ENCODE measurements around the gene ALKBH6. TPM values are rescaled to one million over a fixed set of nuclear protein-coding genes. Genes with fewer than 3 reads are reported as not detected.
A peak's percentile ranks its signal among the peaks of the same experiment; 100 is the strongest.
"Not testable (repeated sequence)": the region's sequence is repeated elsewhere in the genome, so short reads cannot be mapped to it uniquely, and the experiment has no call there.

The ALKBH6 gene
- polyA plus RNA-seq, 6 donors from 2014 or later = 13.7 to 28.9 (median 19.1) TPM

GRCh38 chr19:36046443-36047050, 32.5 kb upstream of the ALKBH6 start:
- no peak for ATAC-seq (ENCODE audit: low read depth in 2 of 2)
- Mint-ChIP-seq H3K36me3 (peaks cover 0 to 8% of the 10 kb centered on the region in 2 donors), H3K9me3 (no peaks in the 10 kb centered on the region), H3K27ac (no peak overlapping the region), H3K4me3 (no peak overlapping the region), H3K4me1 (peaks cover 0 to 11% (median 9%) of the 10 kb centered on the region in 3 donors), H3K27me3 (no peaks in the 10 kb centered on the region)
- DNase-seq = no peak

DNA sequence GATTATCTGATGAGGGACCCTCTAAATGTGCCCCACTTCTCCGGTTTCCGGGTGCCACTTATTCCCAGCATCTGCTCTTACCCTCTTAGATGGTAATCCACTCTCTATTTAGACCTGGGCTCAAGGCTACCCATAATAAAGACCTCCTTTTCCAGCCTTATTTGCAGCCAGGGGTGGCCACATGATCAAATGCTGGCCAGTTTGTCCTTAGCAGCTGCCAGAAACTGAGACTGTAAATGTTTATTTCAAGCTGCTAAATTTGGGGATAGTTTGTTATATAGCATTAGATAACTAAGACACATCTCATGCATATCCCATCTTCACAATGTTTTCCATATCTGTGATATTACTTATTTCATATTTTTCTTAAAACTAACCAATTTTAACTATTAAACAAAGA, 29.9 kb upstream of the ALKBH6 start:
- DNase-seq (no peak), ATAC-seq (ENCODE audit: low read depth in 2 of 2) (no peak)
- Mint-ChIP-seq H3K27me3 (no peaks in the 10 kb centered on the region), H3K9me3 (no peaks in the 10 kb centered on the region), H3K4me3 (no peak overlapping the region), H3K4me1 (peaks cover 0 to 4% (median 0%) of the 10 kb centered on the region in 3 donors), H3K36me3 (peaks cover 0 to 8% of the 10 kb centered on the region in 2 donors), H3K27ac (no peak overlapping the region)

GRCh38 chr19:36041831-36042230, 27.8 kb upstream of the ALKBH6 start:
- H3K27me3 Mint-ChIP-seq = no peaks in the 10 kb centered on the region
- DNase-seq (no peak), ATAC-seq (ENCODE audit: low read depth in 2 of 2) (no peak)
- peaks cover 0 to 8% of the 10 kb centered on the region in 2 donors for H3K36me3 Mint-ChIP-seq
- H3K27ac Mint-ChIP-seq = no peak overlapping the region
- H3K4me3 Mint-ChIP-seq = no peak overlapping the region
- peaks cover 3 to 11% (median 5%) of the 10 kb centered on the region in 3 donors for H3K4me1 Mint-ChIP-seq
- no peaks in the 10 kb centered on the region for H3K9me3 Mint-ChIP-seq

DNA sequence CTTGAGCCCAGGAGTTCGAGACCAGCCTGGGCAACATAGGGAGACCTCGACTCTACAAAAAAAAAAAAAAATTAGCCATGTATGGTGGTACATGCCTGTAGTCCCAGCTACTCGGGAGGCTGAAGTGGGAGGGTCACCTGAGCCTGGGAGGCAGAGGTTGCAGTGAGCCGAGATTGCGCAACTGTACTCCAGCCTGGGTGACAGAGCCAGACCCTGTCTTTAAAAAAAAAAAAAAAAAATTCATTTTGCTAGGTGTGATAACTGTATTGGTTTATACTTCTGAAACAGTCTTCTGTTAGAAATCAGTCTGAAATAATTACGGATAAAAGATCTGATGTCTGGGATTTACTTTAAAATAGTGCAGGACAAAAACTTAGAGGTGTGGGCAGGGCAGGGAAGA, 27.1 kb upstream of the ALKBH6 start:
- not testable (repeated sequence) for DNase-seq; H3K4me3 Mint-ChIP-seq; H3K9me3 Mint-ChIP-seq; H3K27ac Mint-ChIP-seq; H3K27me3 Mint-ChIP-seq; H3K36me3 Mint-ChIP-seq; ATAC-seq (ENCODE audit: low read depth in 2 of 2)
- peaks cover 3 to 12% (median 5%) of the 10 kb centered on the region in 3 donors for H3K4me1 Mint-ChIP-seq

- ATAC-seq (ENCODE audit: low read depth in 2 of 2) = no peak
- peaks cover 0 to 2% of the 10 kb centered on the region in 2 donors for H3K36me3 Mint-ChIP-seq
- H3K27ac Mint-ChIP-seq = no peak overlapping the region
Measured at GRCh38 chr19:36040495-36040894, 26.5 kb upstream of the ALKBH6 start.

GRCh38 chr19:36032251-36033104, 18.5 kb upstream of the ALKBH6 start, which contains the start of gene CLIP3:
TSS of gene CLIP3 (minus strand) at chr19:36032873. CDS start at chr19:36032357, 516 bp downstream.
- H3K4me1 Mint-ChIP-seq = peaks cover 12 to 30% (median 20%) of the 10 kb centered on the region in 3 donors
- peaks cover 0 to 17% (median 15%) of the 10 kb centered on the region in 3 donors for H3K27me3 Mint-ChIP-seq
- H3K4me3 Mint-ChIP-seq = peak within 1 kb of the TSS in 6 of 8 donors; percentile 27 to 73 (median 60)
- peak within 1 kb of the TSS in 2 of 6 donors; percentile 38 to 71 for H3K27ac Mint-ChIP-seq
- H3K9me3 Mint-ChIP-seq = peaks cover 0 to 3% (median 0%) of the 10 kb centered on the region in 7 donors
- H3K36me3 Mint-ChIP-seq = peaks cover 0 to 30% of the 10 kb centered on the region in 2 donors
- DNase-seq = no peak
- no peak for ATAC-seq (ENCODE audit: low read depth in 2 of 2)

More at GRCh38 chr19:36040495-36040894, 26.5 kb upstream of the ALKBH6 start:
- no peaks in the 10 kb centered on the region for H3K9me3 Mint-ChIP-seq
- DNase-seq = no peak
- no peak overlapping the region for H3K4me3 Mint-ChIP-seq
- H3K4me1 Mint-ChIP-seq = peaks cover 6 to 12% (median 10%) of the 10 kb centered on the region in 3 donors
- H3K27me3 Mint-ChIP-seq = no peaks in the 10 kb centered on the region

DNA sequence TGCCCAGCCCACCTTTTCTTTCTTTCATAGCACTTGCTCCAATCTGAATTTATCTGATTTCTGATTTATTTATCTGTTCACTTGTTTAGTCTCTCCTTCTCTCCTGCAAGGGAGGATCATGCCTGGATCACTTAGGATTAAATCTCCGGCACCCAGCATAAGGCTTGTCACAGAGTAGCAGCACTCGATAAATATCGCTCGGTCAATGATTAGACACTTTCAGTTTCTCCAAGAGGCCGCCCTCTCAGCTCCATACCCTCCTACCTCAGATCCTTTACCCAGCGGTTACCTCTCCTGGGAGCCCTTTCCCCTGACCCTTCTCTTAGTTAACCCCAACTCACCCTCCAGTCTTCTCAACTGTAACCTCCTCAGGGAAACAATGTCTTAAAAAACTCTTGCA, 17.3 kb upstream of the ALKBH6 start:
- H3K36me3 Mint-ChIP-seq = peaks cover 0 to 30% of the 10 kb centered on the region in 2 donors
- no peak for DNase-seq
- H3K4me3 Mint-ChIP-seq = no peak overlapping the region
- peaks cover 0 to 17% (median 15%) of the 10 kb centered on the region in 3 donors for H3K27me3 Mint-ChIP-seq
- H3K4me1 Mint-ChIP-seq = peaks cover 5 to 25% (median 18%) of the 10 kb centered on the region in 3 donors
- H3K27ac Mint-ChIP-seq = peak overlapping the region in 1 of 6 donors; percentile 38
- H3K9me3 Mint-ChIP-seq = peaks cover 0 to 3% (median 0%) of the 10 kb centered on the region in 7 donors
- no peak for ATAC-seq (ENCODE audit: low read depth in 2 of 2)

GRCh38 chr19:36030264-36031148, 16.5 kb upstream of the ALKBH6 start:
- H3K27ac Mint-ChIP-seq = peak overlapping the region in 2 of 6 donors; percentile 16 to 79
- peak overlapping the region in 1 of 8 donors; percentile 13 for H3K4me3 Mint-ChIP-seq
- peaks cover 0 to 3% (median 0%) of the 10 kb centered on the region in 7 donors for H3K9me3 Mint-ChIP-seq
- H3K27me3 Mint-ChIP-seq = peaks cover 0 to 17% (median 15%) of the 10 kb centered on the region in 3 donors
- ATAC-seq (ENCODE audit: low read depth in 2 of 2) = no peak
- DNase-seq = no peak
- H3K36me3 Mint-ChIP-seq = peaks cover 0 to 30% of the 10 kb centered on the region in 2 donors
- H3K4me1 Mint-ChIP-seq = peaks cover 5 to 20% (median 14%) of the 10 kb centered on the region in 3 donors

DNA sequence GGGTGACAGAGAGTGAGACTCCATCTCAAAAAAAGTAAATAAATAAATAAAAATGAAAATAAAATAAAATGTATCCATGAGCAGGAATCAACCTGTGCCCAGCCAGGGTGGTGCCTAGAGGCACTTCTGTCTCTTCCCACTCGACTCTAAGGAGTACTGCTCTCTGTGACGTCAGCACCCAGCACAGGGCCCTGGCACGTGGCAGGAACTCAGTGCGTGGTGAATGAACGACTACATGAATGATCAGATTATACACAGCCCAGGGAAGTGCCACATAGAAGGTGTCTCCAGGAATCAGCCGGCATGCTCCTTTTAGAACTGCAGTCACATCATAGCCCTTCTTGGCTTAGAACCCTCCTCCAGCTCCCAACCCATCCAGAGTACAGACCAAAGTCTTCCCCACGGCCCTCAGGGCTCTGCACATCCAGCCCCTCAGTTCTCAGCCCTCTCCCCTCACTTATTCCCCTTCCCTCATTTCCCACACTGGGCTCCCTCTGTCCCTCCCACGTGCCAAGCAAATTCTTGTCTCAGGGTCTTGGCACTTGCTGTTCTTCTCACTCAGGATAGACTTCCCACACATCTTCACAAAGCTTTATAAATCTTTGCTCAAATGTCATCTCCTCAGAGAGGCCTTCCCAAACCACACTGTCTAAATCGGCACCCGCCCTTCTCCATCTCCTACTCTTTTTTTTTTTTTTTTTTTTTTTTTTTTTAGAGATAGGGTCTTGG, 14.5 kb upstream of the ALKBH6 start:
- H3K4me1 Mint-ChIP-seq = peaks cover under 1 to 15% (median 6%) of the 10 kb centered on the region in 3 donors
- DNase-seq (no peak), ATAC-seq (ENCODE audit: low read depth in 2 of 2) (no peak)
- H3K9me3 Mint-ChIP-seq = no peaks in the 10 kb centered on the region
- peak overlapping the region in 1 of 6 donors; percentile 76 for H3K27ac Mint-ChIP-seq
- H3K4me3 Mint-ChIP-seq = no peak overlapping the region
- H3K27me3 Mint-ChIP-seq = peaks cover 0 to 9% (median 8%) of the 10 kb centered on the region in 3 donors
- peaks cover under 1 to 19% of the 10 kb centered on the region in 2 donors for H3K36me3 Mint-ChIP-seq

- H3K4me1 Mint-ChIP-seq = peaks cover 0 to 7% (median 3%) of the 10 kb centered on the region in 3 donors
- no peaks in the 10 kb centered on the region for H3K9me3 Mint-ChIP-seq
- H3K27me3 Mint-ChIP-seq = peaks cover 0 to 6% (median 5%) of the 10 kb centered on the region in 3 donors
- H3K4me3 Mint-ChIP-seq = no peak overlapping the region
- ATAC-seq (ENCODE audit: low read depth in 2 of 2) (no peak), DNase-seq (no peak)
- H3K27ac Mint-ChIP-seq = no peak overlapping the region
- peaks cover 5 to 26% of the 10 kb centered on the region in 2 donors for H3K36me3 Mint-ChIP-seq
Measured at GRCh38 chr19:36027696-36028095, 13.7 kb upstream of the ALKBH6 start.

- H3K4me1 Mint-ChIP-seq = peaks cover 0 to under 1% (median 0%) of the 10 kb centered on the region in 3 donors
- no peaks in the 10 kb centered on the region for H3K27me3 Mint-ChIP-seq
- ATAC-seq (ENCODE audit: low read depth in 2 of 2) = no peak
Measured at GRCh38 chr19:36026091-36026876, 12.3 kb upstream of the ALKBH6 start.

GRCh38 chr19:36025541-36025940, 11.5 kb upstream of the ALKBH6 start:
- no peaks in the 10 kb centered on the region for H3K27me3 Mint-ChIP-seq
- no peaks in the 10 kb centered on the region for H3K4me1 Mint-ChIP-seq
- peak overlapping the region in 1 of 6 donors; percentile 60 for H3K27ac Mint-ChIP-seq
- H3K4me3 Mint-ChIP-seq = no peak overlapping the region
- ATAC-seq (ENCODE audit: low read depth in 2 of 2) (no peak), DNase-seq (no peak)
- no peaks in the 10 kb centered on the region for H3K9me3 Mint-ChIP-seq
- peaks cover 5 to 16% of the 10 kb centered on the region in 2 donors for H3K36me3 Mint-ChIP-seq

More at GRCh38 chr19:36026091-36026876, 12.3 kb upstream of the ALKBH6 start:
- Mint-ChIP-seq H3K27ac (peak overlapping the region in 1 of 6 donors; percentile 60), H3K4me3 (no peak overlapping the region), H3K9me3 (no peaks in the 10 kb centered on the region), H3K36me3 (peaks cover 5 to 24% of the 10 kb centered on the region in 2 donors)
- no peak for DNase-seq
